Measurements from ENCODE around the gene CNOT3.

GRCh38 chr19:54165222-54165621 lies 27.7 kb downstream of the CNOT3 start:
- TF ChIP-seq CTCF (IDR thresholded peaks at IDR 0.05; ENCODE audit: poor library complexity) (no peak), EZH2 (IDR thresholded peaks at IDR 0.05; ENCODE audit: borderline replicate concordance) (no peak), EZH2phosphoT487 (IDR thresholded peaks at IDR 0.05; ENCODE audit: low read depth, severe bottlenecking, unreplicated experiment) (no peak)
